DOHH2 (cell line): Measurements from ENCODE around the gene ADCY7.

ENCODE experiments used
- CTCF ChIP-seq: fragments of 200-600 bp; sonication (generic); IDR thresholded peaks from one replicate; pipeline ENCODE4 v1.5.1; 2014; ENCODE audit warnings: antibody characterized with exemption, mild to moderate bottlenecking, low read depth, low read length; ENCODE audit not compliant: poor library complexity, severe bottlenecking
- EZH2phosphoT487 ChIP-seq: fragments of 200-600 bp; sonication (generic); IDR thresholded peaks from 2 replicates; pipeline ENCODE4 v1.6.1; 2017; ENCODE audit warnings: borderline replicate concordance, mild to moderate bottlenecking, antibody characterized with exemption, low read length, moderate library complexity, mixed read lengths

DNA sequence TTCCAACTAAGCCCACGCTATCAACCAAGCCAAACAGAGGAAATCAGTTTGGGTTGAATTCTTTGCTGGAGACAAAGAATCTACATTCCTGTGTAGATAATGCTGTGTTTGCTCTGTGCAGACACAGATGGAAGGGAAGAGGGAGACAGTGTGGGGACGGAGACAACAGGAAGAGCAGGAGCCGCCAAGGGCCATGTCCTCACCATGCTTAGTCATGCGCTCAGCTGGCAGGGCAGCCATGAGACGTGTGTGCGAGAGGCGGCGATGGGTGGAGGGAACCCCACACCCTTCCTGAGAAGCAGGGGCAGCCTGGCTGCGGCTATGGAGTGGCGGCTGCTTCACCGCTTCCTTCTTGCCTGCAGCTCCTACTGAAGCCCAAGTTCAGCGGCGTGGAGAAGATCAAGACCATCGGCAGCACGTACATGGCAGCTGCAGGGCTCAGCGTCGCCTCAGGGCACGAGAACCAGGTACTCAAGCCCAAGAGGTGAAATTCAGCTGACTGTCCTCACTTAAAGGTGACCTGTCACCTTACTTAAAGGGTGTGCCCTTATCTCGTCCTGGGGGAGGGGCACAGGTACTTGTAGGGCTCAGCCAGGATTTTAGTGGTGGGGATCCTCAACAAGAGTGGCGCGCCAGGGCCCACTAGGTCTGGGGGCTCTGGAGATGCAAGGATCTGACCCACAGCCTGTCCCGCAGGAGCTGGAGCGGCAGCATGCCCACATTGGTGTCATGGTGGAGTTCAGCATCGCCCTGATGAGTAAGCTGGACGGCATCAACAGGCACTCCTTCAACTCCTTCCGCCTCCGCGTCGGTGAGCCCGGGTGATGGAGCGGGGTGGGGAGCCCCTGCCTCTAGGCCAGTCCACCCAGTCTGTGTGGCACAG is 47.5 kb downstream of the ADCY7 start:
- TF ChIP-seq CTCF (no peak), EZH2phosphoT487 (no peak)
